Ovary (tissue), 9 donors: Measurements from ENCODE around the gene SLX4IP. TPM values are rescaled to one million over a fixed set of nuclear protein-coding genes. Genes with fewer than 3 reads are reported as not detected.
A peak's percentile ranks its signal among the peaks of the same experiment; 100 is the strongest.

Experiments
- DNase-seq, 5 donors: peaks; one replicate each; pipeline ENCODE4 v3.0.0-alpha.2; 2019 to 2020
- H3K27ac ChIP-seq, 2 donors: fragments of 200-600 bp; one replicate each; pipeline versions ENCODE4 v1.5.1 to v1.8.0; 2019 to 2022
- H3K27me3 ChIP-seq: fragments of 200-600 bp; one replicate; pipeline ENCODE4 v1.8.0; 2022
- H3K36me3 ChIP-seq: fragments of 200-600 bp; sonication (generic); one replicate; pipeline ENCODE4 v1.5.1; 2019
- H3K4me1 ChIP-seq: one replicate; pipeline ENCODE4 v1.8.1; 2013; ENCODE audit warnings: mild to moderate bottlenecking, moderate library complexity; ENCODE audit not compliant: insufficient read depth
- H3K4me3 ChIP-seq: fragments of 200-600 bp; sonication (generic); one replicate; pipeline ENCODE4 v1.5.1; 2017
- H3K9me3 ChIP-seq, 2 donors: fragments of 200-600 bp in 1 of 2; sonication (generic) in 1 of 2; one replicate each; pipeline versions ENCODE4 v1.5.1 to v1.8.1; 2013 to 2019; ENCODE audit warnings: mild to moderate bottlenecking in 1 of 2, moderate library complexity in 1 of 2
- EP300 ChIP-seq: sonication (generic); formaldehyde crosslinking; IDR thresholded peaks from one replicate; pipeline ENCODE4 v1.6.1; 2017; ENCODE audit warnings: antibody characterized with exemption
- POLR2A ChIP-seq: fragments of 450-650 bp; IDR thresholded peaks from one replicate; pipeline ENCODE4 v1.6.1; 2017; ENCODE audit warnings: antibody characterized with exemption, mild to moderate bottlenecking, moderate library complexity
- WGBS, 3 donors: extraction: QIAGEN DNeasy Blood & Tissue Kit in 1 of 3; methylation state at CpG; one replicate each; pipeline versions ENCODE4 v1.1.5 to v1.1.7; 2013 to 2017; 5-methylcytosine and 5-hydroxymethylcytosine counted together
- intact Hi-C, 4 donors: fragments of 100-400 bp; cut with DNase I; formaldehyde crosslinking; loops; one replicate each; pipeline versions ENCODE4 v1.11.0 to v1.15.1; 2022 to 2023
- polyA plus RNA-seq, 2 donors: library from polyadenylated mRNA; stranded (reverse); fragments of 200-250 nt in 1 of 2; fragments of 350-450 nt in 1 of 2; fragmentation: Illumina TruSeq in 1 of 2; extraction: RNeasy Lipid Tissue Mini Kit (QIAGEN cat#74804) in 1 of 2; gene quantifications; one replicate each; pipeline ENCODE4 v1.2.3, GENCODE V29; 2013 to 2014
- total RNA-seq, 7 donors: library from RNA; depleted of rRNA in 2 of 7; stranded (reverse); fragments of >200 nt in 2 of 7; fragmentation: NEBNext Ultra II Directional in 3 of 7; extraction: Animal tissue kit (Norgen Biotek cat#: 25700) in 3 of 7; gene quantifications; one replicate each; pipeline versions ENCODE4 v1.1.0 to v1.2.4, GENCODE V29; 2016 to 2023
- TF ChIP-seq, protein P1 (sequence below), 3 donors: fragments of 450-650 bp in 2 of 3; fragments of 200-600 bp in 1 of 3; IDR thresholded peaks; one replicate each; pipeline versions ENCODE4 v1.5.1 to v1.8.0; 2016 to 2022; ENCODE audit warnings: antibody characterized with exemption in 3 of 3, mild to moderate bottlenecking in 1 of 3
- donor health status: DM: no; HTN: no; CAD: no; lungs with moderate emphysema.
- donor health status: DM: no; HTN: no; CAD: no.
- donor health status: Bipolar disorder and iron deficiency.
- donor health status: DM: yes; HTN: yes; CAD: no.
- donor health status: DM: no; HTN: no; CAD: no.
- donor health status: DM: yes; HTN: yes; CAD: no.

The SLX4IP gene
- total and polyA plus RNA-seq, 9 donors = 0.98 to 5.1 (median 2.8) TPM

DNA sequence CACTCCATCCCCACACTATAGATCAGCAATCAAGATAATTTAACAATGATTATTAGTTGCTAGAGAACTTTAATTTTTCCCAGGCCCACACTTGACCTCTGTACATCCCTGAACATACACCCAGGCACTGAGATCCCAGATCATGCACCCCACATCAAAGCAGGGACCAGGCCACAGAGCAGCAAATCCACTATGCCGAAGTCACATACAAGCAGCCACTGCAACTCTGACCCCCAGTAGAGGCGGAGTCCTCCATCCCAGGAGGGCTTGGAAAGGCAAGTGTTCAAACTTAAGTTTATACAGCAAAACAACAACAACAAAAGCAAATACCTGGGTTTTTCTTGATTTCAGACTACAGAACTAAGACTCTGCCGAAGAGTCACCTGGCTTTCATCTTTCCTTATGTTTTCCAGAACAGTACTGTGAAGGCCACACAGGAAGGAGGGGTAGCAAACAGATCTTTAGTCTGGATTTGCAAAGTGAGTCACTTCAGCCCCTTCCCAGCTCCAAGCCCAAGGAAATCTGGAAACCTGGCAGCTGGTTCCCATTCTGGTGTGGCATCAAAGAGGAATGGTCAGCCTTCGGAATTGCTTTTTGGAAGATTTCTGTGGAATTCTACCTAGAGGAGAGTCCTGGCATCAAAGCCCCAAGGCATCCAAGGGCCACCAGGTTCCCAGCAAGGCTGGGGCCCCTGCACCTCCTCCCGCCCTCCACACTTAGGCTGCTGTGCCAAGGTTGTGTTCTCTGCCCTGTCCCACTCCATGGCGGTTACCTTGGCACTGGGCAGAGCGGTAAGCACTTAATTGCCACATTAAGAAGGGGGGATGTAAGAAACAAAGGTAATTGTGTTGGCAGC lies 231.3 kb downstream of the SLX4IP start:
- Histone ChIP-seq H3K27ac (peak overlapping the region in 1 of 2 donors; percentile 17), H3K4me1 (peaks cover 13% of the 10 kb centered on the region), H3K4me3 (no peak overlapping the region), H3K36me3 (no peaks in the 10 kb centered on the region), H3K9me3 (no peaks in the 10 kb centered on the region), H3K27me3 (no peaks in the 10 kb centered on the region)
- WGBS, 3 donors = 79 to 88% (median 85%) methylated on average over 7 of the region's 7 CpGs
- TF ChIP-seq EP300 (no peak), POLR2A (no peak)
- TF ChIP-seq, protein P1, sequence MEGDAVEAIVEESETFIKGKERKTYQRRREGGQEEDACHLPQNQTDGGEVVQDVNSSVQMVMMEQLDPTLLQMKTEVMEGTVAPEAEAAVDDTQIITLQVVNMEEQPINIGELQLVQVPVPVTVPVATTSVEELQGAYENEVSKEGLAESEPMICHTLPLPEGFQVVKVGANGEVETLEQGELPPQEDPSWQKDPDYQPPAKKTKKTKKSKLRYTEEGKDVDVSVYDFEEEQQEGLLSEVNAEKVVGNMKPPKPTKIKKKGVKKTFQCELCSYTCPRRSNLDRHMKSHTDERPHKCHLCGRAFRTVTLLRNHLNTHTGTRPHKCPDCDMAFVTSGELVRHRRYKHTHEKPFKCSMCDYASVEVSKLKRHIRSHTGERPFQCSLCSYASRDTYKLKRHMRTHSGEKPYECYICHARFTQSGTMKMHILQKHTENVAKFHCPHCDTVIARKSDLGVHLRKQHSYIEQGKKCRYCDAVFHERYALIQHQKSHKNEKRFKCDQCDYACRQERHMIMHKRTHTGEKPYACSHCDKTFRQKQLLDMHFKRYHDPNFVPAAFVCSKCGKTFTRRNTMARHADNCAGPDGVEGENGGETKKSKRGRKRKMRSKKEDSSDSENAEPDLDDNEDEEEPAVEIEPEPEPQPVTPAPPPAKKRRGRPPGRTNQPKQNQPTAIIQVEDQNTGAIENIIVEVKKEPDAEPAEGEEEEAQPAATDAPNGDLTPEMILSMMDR (IDR thresholded peaks at IDR 0.05) = no peak
- intact Hi-C loops = no loop called here
- DNase-seq = no peak

DNA sequence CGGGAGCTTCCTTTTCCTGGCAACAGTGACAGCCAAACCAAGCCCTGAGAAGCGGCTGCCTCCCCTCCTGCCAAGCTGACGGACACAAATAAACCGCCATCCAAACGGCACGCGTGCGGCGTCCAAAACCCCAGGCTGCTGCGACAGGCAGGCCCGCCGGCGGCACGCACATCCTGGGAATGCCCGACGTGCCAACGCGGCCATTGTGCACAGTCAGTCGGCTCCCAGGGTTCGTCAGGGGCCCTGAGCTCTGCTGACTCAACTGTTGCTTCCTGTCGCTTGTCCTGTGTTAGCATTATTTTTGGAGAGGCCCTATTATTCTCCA lies 231.9 kb downstream of the SLX4IP start:
- no peak overlapping the region for H3K4me3 ChIP-seq
- intact Hi-C loops = no loop called here
- TF ChIP-seq EP300 (no peak), POLR2A (no peak)
- TF ChIP-seq, protein P1 (IDR thresholded peaks at IDR 0.05) = no peak
- 73 to 90% (median 87%) methylated on average over 21 of the region's 21 CpGs for WGBS, 3 donors
- H3K4me1 ChIP-seq = peaks cover 13% of the 10 kb centered on the region
- no peaks in the 10 kb centered on the region for H3K27me3 ChIP-seq
- H3K36me3 ChIP-seq = no peaks in the 10 kb centered on the region
- no peaks in the 10 kb centered on the region for H3K9me3 ChIP-seq
- no peak overlapping the region for H3K27ac ChIP-seq
- no peak for DNase-seq

DNA sequence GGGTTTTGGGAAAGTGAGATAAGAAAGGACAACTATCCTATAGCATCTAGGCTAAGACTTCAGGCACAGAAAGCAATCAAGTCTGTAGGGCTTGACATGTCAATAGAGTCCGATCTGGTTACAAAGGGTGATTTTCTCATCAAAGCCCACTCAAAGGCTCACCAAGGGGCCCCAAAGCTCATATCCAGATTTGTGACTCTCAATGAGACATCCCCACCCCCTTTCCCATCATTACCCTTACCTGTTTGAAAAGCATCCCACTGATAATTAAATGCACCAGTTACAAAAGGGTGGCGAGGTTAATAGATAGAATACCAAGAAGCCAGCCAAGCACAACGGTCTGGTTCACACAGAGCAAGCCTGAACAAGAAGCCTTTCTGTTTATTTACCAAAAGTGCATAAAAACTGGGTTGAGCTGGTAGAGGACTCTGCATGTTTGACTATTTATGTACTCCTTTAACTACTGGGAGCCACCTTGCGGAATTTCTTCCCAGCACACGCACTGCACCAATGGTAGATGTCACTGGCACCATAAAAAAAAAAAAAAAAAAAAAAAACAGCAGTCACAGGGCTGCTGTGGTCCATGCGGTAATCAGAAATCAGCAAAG lies 232.6 kb downstream of the SLX4IP start:
- H3K36me3 ChIP-seq = no peaks in the 10 kb centered on the region
- no peak overlapping the region for H3K27ac ChIP-seq
- no peaks in the 10 kb centered on the region for H3K9me3 ChIP-seq
- H3K4me1 ChIP-seq = peaks cover 13% of the 10 kb centered on the region
- no peaks in the 10 kb centered on the region for H3K27me3 ChIP-seq
- DNase-seq = no peak
- no peak overlapping the region for H3K4me3 ChIP-seq
- intact Hi-C loops = no loop called here
- WGBS, 3 donors = 69 to 92% (median 84%) methylated on average over 6 of the region's 6 CpGs
- TF ChIP-seq EP300 (no peak), POLR2A (no peak)
- TF ChIP-seq, protein P1 (IDR thresholded peaks at IDR 0.05) = no peak

DNA sequence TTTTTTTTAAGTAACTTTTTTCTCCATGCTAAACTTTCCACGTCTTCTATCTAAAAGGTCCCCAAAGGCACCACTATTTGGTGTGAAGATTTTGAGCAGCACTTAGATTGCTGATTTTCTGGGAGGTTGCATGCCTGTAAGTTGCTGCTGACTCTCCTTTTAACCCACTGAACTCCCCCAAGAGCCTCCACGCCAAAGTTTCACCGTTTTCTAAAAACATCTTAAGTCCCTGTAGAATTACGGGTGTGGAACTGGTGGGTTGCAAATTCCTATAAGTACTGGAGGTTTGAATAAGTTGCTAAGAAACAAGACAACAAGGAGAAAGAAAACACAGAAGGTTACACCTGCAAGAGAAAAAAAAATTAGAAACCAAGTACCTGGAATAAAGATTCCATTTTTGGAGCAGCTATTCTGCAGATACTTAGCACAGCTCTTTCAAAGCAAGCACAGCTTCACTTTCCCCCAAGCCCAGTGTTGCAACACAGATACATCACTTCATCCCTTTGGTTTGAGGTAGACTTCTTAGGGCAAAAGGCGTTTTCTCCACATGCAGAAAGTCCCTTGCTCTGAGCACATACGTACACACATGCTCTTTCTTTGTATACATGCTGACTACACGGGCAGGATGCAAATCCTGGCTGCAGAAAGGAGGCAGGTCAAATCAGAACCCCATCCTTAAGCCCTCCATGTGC lies 233.7 kb downstream of the SLX4IP start:
- no peak for TF ChIP-seq EP300
- TF ChIP-seq, protein P1 (IDR thresholded peaks at IDR 0.05) = no peak
- TF ChIP-seq POLR2A = no peak
- intact Hi-C loops = no loop called here
- Histone ChIP-seq H3K4me3 (no peak overlapping the region), H3K9me3 (no peaks in the 10 kb centered on the region), H3K27ac (no peak overlapping the region), H3K27me3 (no peaks in the 10 kb centered on the region), H3K36me3 (no peaks in the 10 kb centered on the region), H3K4me1 (peaks cover 13% of the 10 kb centered on the region)
- 69 to 83% (median 77%) methylated on average over 7 of the region's 7 CpGs for WGBS, 3 donors
- DNase-seq = no peak
